Ovary (tissue), 9 donors: Measurements from ENCODE around the gene MEGF10. TPM values are rescaled to one million over a fixed set of nuclear protein-coding genes. Genes with fewer than 3 reads are reported as not detected.
A peak's percentile ranks its signal among the peaks of the same experiment; 100 is the strongest.

Source experiments
- DNase-seq, 5 donors: peaks; one replicate each; pipeline ENCODE4 v3.0.0-alpha.2; 2019 to 2020
- H3K27ac ChIP-seq, 2 donors: fragments of 200-600 bp; one replicate each; pipeline versions ENCODE4 v1.5.1 to v1.8.0; 2019 to 2022
- H3K27me3 ChIP-seq: fragments of 200-600 bp; one replicate; pipeline ENCODE4 v1.8.0; 2022
- H3K36me3 ChIP-seq: fragments of 200-600 bp; sonication (generic); one replicate; pipeline ENCODE4 v1.5.1; 2019
- H3K4me1 ChIP-seq: one replicate; pipeline ENCODE4 v1.8.1; 2013; ENCODE audit warnings: mild to moderate bottlenecking, moderate library complexity; ENCODE audit not compliant: insufficient read depth
- H3K4me3 ChIP-seq: fragments of 200-600 bp; sonication (generic); one replicate; pipeline ENCODE4 v1.5.1; 2017
- H3K9me3 ChIP-seq, 2 donors: fragments of 200-600 bp in 1 of 2; sonication (generic) in 1 of 2; one replicate each; pipeline versions ENCODE4 v1.5.1 to v1.8.1; 2013 to 2019; ENCODE audit warnings: mild to moderate bottlenecking in 1 of 2, moderate library complexity in 1 of 2
- EP300 ChIP-seq: sonication (generic); formaldehyde crosslinking; IDR thresholded peaks from one replicate; pipeline ENCODE4 v1.6.1; 2017; ENCODE audit warnings: antibody characterized with exemption
- POLR2A ChIP-seq: fragments of 450-650 bp; IDR thresholded peaks from one replicate; pipeline ENCODE4 v1.6.1; 2017; ENCODE audit warnings: antibody characterized with exemption, mild to moderate bottlenecking, moderate library complexity
- WGBS, 3 donors: extraction: QIAGEN DNeasy Blood & Tissue Kit in 1 of 3; methylation state at CpG; one replicate each; pipeline versions ENCODE4 v1.1.5 to v1.1.7; 2013 to 2017; 5-methylcytosine and 5-hydroxymethylcytosine counted together
- intact Hi-C, 4 donors: fragments of 100-400 bp; cut with DNase I; formaldehyde crosslinking; loops; one replicate each; pipeline versions ENCODE4 v1.11.0 to v1.15.1; 2022 to 2023
- polyA plus RNA-seq, 2 donors: library from polyadenylated mRNA; stranded (reverse); fragments of 200-250 nt in 1 of 2; fragments of 350-450 nt in 1 of 2; fragmentation: Illumina TruSeq in 1 of 2; extraction: RNeasy Lipid Tissue Mini Kit (QIAGEN cat#74804) in 1 of 2; gene quantifications; one replicate each; pipeline ENCODE4 v1.2.3, GENCODE V29; 2013 to 2014
- total RNA-seq, 7 donors: library from RNA; depleted of rRNA in 2 of 7; stranded (reverse); fragments of >200 nt in 2 of 7; fragmentation: NEBNext Ultra II Directional in 3 of 7; extraction: Animal tissue kit (Norgen Biotek cat#: 25700) in 3 of 7; gene quantifications; one replicate each; pipeline versions ENCODE4 v1.1.0 to v1.2.4, GENCODE V29; 2016 to 2023
- TF ChIP-seq, protein P1 (sequence below), 3 donors: fragments of 450-650 bp in 2 of 3; fragments of 200-600 bp in 1 of 3; IDR thresholded peaks; one replicate each; pipeline versions ENCODE4 v1.5.1 to v1.8.0; 2016 to 2022; ENCODE audit warnings: antibody characterized with exemption in 3 of 3, mild to moderate bottlenecking in 1 of 3
- donor health status: DM: no; HTN: no; CAD: no; lungs with moderate emphysema.
- donor health status: DM: no; HTN: no; CAD: no.
- donor health status: Bipolar disorder and iron deficiency.
- donor health status: DM: yes; HTN: yes; CAD: no.
- donor health status: DM: no; HTN: no; CAD: no.
- donor health status: DM: yes; HTN: yes; CAD: no.

The MEGF10 gene
- total and polyA plus RNA-seq, 9 donors = 0.10 to 1.2 (median 0.51) TPM; not detected in 1

DNA sequence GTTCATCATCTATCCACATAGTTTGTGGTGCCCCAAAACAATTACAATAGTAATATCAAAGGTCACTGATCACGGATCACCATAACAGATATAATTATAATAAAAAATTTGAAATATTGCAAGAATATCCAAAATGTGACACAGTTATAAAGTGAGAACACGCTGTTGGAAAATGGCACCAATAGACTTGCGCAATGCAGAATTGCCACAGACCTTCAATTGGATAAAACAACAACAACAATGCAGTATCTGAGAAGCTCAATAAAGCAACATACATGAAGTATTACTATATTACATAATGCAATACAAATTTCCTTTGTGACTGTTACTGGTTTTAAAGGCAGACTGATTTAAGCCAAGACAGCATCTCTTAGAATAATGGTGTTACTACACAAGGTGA, 182.1 kb downstream of the MEGF10 start:
- TF ChIP-seq, protein P1, sequence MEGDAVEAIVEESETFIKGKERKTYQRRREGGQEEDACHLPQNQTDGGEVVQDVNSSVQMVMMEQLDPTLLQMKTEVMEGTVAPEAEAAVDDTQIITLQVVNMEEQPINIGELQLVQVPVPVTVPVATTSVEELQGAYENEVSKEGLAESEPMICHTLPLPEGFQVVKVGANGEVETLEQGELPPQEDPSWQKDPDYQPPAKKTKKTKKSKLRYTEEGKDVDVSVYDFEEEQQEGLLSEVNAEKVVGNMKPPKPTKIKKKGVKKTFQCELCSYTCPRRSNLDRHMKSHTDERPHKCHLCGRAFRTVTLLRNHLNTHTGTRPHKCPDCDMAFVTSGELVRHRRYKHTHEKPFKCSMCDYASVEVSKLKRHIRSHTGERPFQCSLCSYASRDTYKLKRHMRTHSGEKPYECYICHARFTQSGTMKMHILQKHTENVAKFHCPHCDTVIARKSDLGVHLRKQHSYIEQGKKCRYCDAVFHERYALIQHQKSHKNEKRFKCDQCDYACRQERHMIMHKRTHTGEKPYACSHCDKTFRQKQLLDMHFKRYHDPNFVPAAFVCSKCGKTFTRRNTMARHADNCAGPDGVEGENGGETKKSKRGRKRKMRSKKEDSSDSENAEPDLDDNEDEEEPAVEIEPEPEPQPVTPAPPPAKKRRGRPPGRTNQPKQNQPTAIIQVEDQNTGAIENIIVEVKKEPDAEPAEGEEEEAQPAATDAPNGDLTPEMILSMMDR (IDR thresholded peaks at IDR 0.05) = no peak
- no peak for TF ChIP-seq EP300
- no peak for TF ChIP-seq POLR2A
- Histone ChIP-seq H3K4me1 (no peaks in the 10 kb centered on the region), H3K27me3 (no peaks in the 10 kb centered on the region), H3K9me3 (no peaks in the 10 kb centered on the region), H3K27ac (no peak overlapping the region), H3K4me3 (no peak overlapping the region), H3K36me3 (no peaks in the 10 kb centered on the region)
- intact Hi-C loops = no loop called here
- WGBS, 3 donors = 92 to 94% (median 92%) methylated on average over 3 of the region's 3 CpGs
- no peak for DNase-seq

DNA sequence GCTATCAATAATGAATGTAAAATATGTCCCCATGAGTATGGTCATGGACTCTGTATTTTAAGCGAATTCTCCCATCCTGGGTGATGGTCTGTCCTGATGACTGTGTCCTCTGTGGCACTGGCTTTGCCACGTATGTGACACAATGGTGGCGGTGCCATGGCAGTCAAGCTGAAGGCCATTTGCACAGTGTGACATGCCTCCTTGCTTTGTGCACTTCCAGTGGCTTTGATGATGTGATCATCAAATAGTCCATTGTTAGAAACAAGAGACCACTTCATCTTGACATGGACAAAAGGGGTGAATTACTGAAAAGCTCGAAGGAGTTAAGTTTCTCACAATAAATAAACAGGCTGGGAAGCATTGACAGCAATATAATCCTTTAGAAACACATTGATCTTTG, 195.9 kb downstream of the MEGF10 start:
- no peak overlapping the region for H3K4me3 ChIP-seq
- DNase-seq = no peak
- no peaks in the 10 kb centered on the region for H3K9me3 ChIP-seq
- H3K36me3 ChIP-seq = no peaks in the 10 kb centered on the region
- no peaks in the 10 kb centered on the region for H3K4me1 ChIP-seq
- no peaks in the 10 kb centered on the region for H3K27me3 ChIP-seq
- no peak overlapping the region for H3K27ac ChIP-seq
- 84 to 86% (median 85%) methylated on average over 4 of the region's 4 CpGs for WGBS, 3 donors
- TF ChIP-seq EP300 (no peak), POLR2A (no peak)
- TF ChIP-seq, protein P1 (IDR thresholded peaks at IDR 0.05) = no peak
- intact Hi-C loops = no loop called here

DNA sequence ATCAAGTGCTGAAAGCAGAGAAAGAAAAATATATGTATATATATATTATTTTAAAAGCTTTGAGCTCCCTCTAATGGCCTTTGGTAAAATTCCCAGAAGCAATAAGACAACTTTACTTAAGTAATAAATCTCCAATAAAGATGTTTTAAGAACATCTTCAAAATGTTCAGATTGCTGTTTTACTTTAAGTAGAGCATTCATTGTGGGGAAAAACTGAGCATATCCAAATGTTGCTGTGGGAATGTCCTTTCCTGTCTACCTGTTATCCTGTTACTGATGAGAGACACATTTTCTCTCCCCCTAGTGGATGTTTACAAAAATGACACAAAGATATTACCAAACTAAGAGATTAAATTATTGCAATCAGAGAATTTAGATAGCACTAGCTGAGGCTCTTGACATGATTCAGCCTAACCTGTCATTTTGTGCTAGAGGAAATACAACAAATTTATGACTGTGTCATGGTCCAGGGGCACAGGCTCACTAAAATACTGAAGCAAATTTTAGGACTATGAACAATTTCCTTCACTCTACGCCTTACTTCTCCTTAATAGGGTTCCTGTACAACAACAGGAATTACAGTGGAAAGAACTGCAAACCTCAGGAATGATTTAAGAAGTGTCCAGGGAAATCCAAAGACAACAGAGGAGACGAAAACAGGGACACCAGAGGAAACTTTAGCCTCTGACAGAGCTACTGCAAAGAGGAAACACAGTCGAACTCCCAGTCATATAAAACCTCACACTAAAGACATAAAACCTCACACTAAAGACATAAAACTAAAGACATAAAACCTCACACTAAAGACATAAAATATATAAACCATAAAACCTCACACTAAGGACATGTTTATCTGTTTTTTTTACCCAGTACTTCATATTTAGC, 202.5 kb downstream of the MEGF10 start:
- 56 to 62% (median 61%) methylated on average over 3 of the region's 3 CpGs for WGBS, 3 donors
- H3K4me3 ChIP-seq = no peak overlapping the region
- H3K27me3 ChIP-seq = no peaks in the 10 kb centered on the region
- TF ChIP-seq EP300 (no peak), POLR2A (no peak)
- TF ChIP-seq, protein P1 (IDR thresholded peaks at IDR 0.05) = peak in 2 of 3 donors; percentile 5 to 55
- no peaks in the 10 kb centered on the region for H3K9me3 ChIP-seq
- DNase-seq = no peak
- H3K4me1 ChIP-seq = no peaks in the 10 kb centered on the region
- no peaks in the 10 kb centered on the region for H3K36me3 ChIP-seq
- no peak overlapping the region for H3K27ac ChIP-seq
- intact Hi-C loops = loop anchor here in 2 of 4 donors (5.0 to 10.0 kb wide), 2 partner anchors 656 to 658 kb away; no protein-coding TSS in a partner anchor

DNA sequence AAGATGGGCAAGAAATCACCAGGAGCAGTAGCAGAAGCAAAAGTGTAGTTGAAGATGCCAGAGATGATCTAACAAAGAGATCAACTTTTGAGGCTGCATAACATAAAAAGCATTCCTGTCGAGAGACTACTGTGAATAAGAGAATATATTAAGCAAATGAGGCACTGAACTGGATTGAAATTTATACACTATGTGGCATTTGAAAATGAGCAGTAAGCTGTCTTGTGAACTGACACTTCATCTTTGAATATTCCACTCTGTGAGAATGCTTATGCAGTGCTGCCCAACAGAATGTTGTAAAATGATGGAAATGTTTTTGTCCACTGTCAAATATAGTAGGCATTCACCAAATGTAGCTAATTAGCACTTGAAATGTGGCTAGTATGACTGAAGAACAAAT, 208.0 kb downstream of the MEGF10 start:
- Histone ChIP-seq H3K27me3 (no peaks in the 10 kb centered on the region), H3K36me3 (no peaks in the 10 kb centered on the region), H3K4me3 (no peak overlapping the region), H3K4me1 (no peaks in the 10 kb centered on the region), H3K9me3 (no peaks in the 10 kb centered on the region), H3K27ac (no peak overlapping the region)
- 74 to 89% (median 80%) methylated on average over 1 of the region's 1 CpG for WGBS, 3 donors
- TF ChIP-seq EP300 = no peak
- TF ChIP-seq, protein P1 (IDR thresholded peaks at IDR 0.05) = no peak
- no peak for TF ChIP-seq POLR2A
- DNase-seq = no peak
- intact Hi-C loops = loop anchor here in 1 of 4 donors (10.0 kb wide), 1 partner anchor 664 kb away; no protein-coding TSS in a partner anchor
